Left renal cortex interstitium (tissue), 4 donors: ENCODE measurements around the gene HDAC2. TPM values are rescaled to one million over a fixed set of nuclear protein-coding genes. Genes with fewer than 3 reads are reported as not detected.

Experiments used
- polyA plus RNA-seq, 4 donors: library from polyadenylated mRNA; unstranded; fragments of 120-200 nt; gene quantifications; one replicate each; pipeline ENCODE4 v1.2.1, GENCODE V29; 2013; ENCODE audit not compliant: insufficient read length in 4 of 4

Gene HDAC2
- polyA plus RNA-seq, 4 donors = 230 to 268 (median 255) TPM

Other genes with a start within 250 kb of the HDAC2 start
- 100 to 1,000 TPM; 224 to 317 (median 274) TPM for gene MARCKS, start 113.8 kb downstream of the HDAC2 start, polyA plus RNA-seq